Lower lobe of right lung (tissue), 2 donors: Measurements from ENCODE around the gene IRGM. TPM values are rescaled to one million over a fixed set of nuclear protein-coding genes. Genes with fewer than 3 reads are reported as not detected.
"Not testable (repeated sequence)": the region's sequence is repeated elsewhere in the genome, so short reads cannot be mapped to it uniquely, and the experiment has no call there.

Experiments
- ATAC-seq, 2 donors: fragments of 200-7000 bp; cut with Tn5 transposase; one replicate each; pipeline ENCODE4 v1.9.1; 2020 to 2022; ENCODE audit warnings: mild to moderate bottlenecking in 2 of 2, moderate library complexity in 2 of 2
- DNase-seq: peaks from one replicate; pipeline ENCODE4 v3.0.0-alpha.2; 2020
- H3K27ac ChIP-seq: fragments of 200-600 bp; one replicate; pipeline ENCODE4 v1.8.0; 2022
- H3K27me3 ChIP-seq: fragments of 200-600 bp; one replicate; pipeline ENCODE4 v1.8.0; 2022; ENCODE audit warnings: low read depth
- H3K36me3 ChIP-seq: fragments of 200-600 bp; one replicate; pipeline ENCODE4 v1.8.0; 2022; ENCODE audit warnings: mild to moderate bottlenecking
- H3K4me1 ChIP-seq: fragments of 200-600 bp; one replicate; pipeline ENCODE4 v1.8.0; 2022
- H3K4me3 ChIP-seq: fragments of 200-600 bp; one replicate; pipeline ENCODE4 v1.8.0; 2022; ENCODE audit warnings: mild to moderate bottlenecking
- H3K9me3 ChIP-seq: fragments of 200-600 bp; one replicate; pipeline ENCODE4 v1.8.0; 2022
- intact Hi-C: fragments of 100-400 bp; cut with DNase I; formaldehyde crosslinking; loops from one replicate; pipeline ENCODE4 v1.11.0; 2022
- total RNA-seq: library from RNA; stranded (reverse); fragmentation: NEBNext Ultra II Directional; extraction: Animal tissue kit (Norgen Biotek cat#: 25700); gene quantifications from one replicate; pipeline ENCODE4 v1.2.1, GENCODE V29; 2021
- TF ChIP-seq, protein P1 (sequence below): fragments of 200-600 bp; IDR thresholded peaks from one replicate; pipeline ENCODE4 v1.8.0; 2022; ENCODE audit warnings: antibody characterized with exemption, mild to moderate bottlenecking
- donor health status: DM: no; HTN: yes; CAD: no; lungs with severe emphysema.

Gene IRGM
- total RNA-seq, 1 donor from 2014 or later = 0.24 TPM

DNA sequence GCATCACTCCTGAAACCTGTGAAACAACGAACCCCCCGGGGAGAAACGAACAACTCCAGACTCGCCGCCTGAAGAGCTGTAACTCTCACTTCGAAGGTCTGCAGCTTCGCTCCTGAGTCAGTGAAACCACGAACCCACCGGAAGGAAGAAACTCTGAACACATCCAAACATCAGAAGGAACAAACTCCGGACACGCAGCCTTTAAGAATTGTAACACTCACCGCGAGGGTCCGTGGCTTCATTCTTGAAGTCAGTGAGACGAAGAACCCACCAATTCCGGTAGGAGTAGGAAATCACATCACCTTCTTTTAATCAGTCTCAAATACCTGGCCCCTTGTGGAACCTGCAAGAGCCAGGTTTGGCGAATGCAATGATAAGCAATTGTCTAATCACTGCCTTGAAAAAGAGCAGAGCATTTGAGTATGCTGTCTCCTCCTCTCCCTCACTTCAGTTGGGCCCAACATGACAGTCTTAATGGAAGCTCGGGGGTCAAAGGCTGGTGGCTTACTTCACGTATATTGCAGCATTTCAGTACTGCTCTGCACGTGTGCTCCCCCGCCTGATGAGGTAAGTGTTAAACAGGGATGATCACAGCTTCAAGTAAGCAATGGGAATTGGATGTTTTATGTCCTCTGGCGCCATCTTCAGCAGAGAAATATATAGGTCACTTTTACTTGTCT lies 473 bp downstream of the IRGM start:
- ATAC-seq = peak; percentile 92 to 93
- DNase-seq = no peak
- Histone ChIP-seq H3K36me3 (no peaks in the 10 kb centered on the region), H3K9me3 (no peaks in the 10 kb centered on the region), H3K27me3 (no peaks in the 10 kb centered on the region), H3K4me3 (peak overlapping the region; percentile 17), H3K4me1 (no peaks in the 10 kb centered on the region), H3K27ac (no peak overlapping the region)
- intact Hi-C loops = no loop called here
- TF ChIP-seq, protein P1, sequence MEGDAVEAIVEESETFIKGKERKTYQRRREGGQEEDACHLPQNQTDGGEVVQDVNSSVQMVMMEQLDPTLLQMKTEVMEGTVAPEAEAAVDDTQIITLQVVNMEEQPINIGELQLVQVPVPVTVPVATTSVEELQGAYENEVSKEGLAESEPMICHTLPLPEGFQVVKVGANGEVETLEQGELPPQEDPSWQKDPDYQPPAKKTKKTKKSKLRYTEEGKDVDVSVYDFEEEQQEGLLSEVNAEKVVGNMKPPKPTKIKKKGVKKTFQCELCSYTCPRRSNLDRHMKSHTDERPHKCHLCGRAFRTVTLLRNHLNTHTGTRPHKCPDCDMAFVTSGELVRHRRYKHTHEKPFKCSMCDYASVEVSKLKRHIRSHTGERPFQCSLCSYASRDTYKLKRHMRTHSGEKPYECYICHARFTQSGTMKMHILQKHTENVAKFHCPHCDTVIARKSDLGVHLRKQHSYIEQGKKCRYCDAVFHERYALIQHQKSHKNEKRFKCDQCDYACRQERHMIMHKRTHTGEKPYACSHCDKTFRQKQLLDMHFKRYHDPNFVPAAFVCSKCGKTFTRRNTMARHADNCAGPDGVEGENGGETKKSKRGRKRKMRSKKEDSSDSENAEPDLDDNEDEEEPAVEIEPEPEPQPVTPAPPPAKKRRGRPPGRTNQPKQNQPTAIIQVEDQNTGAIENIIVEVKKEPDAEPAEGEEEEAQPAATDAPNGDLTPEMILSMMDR = peak; percentile 62

DNA sequence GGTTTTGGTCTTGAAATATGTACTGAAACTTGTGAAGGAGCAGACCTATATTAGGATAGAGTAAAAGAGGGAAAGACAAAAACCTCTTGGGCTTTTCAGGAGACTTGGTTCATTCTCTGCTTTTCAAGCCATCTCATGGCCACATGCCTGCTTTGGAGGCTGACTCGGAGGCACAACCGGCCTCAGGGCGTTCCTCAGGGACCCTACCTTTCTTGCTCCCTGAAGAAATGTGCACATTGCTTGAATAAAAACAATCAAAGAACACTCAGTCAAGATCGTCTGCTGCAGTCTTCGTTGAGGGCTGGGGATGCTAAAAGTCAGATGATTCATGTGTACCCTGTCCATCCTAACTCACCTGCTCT lies 994 bp downstream of the IRGM start:
- DNase-seq (no peak), ATAC-seq (no peak)
- H3K27me3 ChIP-seq = no peaks in the 10 kb centered on the region
- H3K4me3 ChIP-seq = no peak overlapping the region
- H3K9me3 ChIP-seq = no peaks in the 10 kb centered on the region
- no peaks in the 10 kb centered on the region for H3K36me3 ChIP-seq
- no peaks in the 10 kb centered on the region for H3K4me1 ChIP-seq
- H3K27ac ChIP-seq = no peak overlapping the region
- TF ChIP-seq, protein P1 = no peak
- intact Hi-C loops = no loop called here

DNA sequence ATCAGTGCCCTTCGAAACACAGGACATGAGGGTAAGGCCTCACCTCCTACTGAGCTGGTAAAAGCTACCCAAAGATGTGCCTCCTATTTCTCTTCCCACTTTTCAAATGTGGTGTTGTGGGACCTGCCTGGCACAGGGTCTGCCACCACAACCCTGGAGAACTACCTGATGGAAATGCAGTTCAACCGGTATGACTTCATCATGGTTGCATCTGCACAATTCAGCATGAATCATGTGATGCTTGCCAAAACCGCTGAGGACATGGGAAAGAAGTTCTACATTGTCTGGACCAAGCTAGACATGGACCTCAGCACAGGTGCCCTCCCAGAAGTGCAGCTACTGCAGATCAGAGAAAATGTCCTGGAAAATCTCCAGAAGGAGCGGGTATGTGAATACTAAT lies 1.9 kb downstream of the IRGM start:
- ATAC-seq = no peak
- TF ChIP-seq, protein P1 = no peak

DNA sequence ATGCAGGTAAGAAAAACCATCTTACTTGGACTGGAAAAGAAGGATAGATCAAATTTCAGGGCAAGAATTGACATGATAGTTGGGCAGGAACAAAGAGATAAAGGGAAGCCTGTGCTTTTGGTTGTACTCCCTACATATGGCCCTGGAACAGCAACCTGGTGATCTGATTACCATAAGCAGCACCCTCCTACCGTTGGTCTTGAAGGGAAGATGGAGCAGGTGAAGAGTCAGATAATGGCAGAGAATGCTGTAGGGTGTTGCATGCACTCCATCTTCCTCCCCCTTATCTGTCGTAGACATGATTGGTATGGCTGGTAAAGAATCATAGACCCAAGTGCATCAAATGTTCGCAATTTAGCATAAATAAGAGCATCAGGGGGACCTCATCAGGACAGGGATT lies 4.7 kb downstream of the IRGM start:
- TF ChIP-seq, protein P1 = no peak
- Histone ChIP-seq H3K27ac (no peak overlapping the region), H3K27me3 (no peaks in the 10 kb centered on the region), H3K36me3 (no peaks in the 10 kb centered on the region), H3K9me3 (no peaks in the 10 kb centered on the region), H3K4me3 (no peak overlapping the region), H3K4me1 (no peaks in the 10 kb centered on the region)
- DNase-seq (no peak), ATAC-seq (no peak)
- intact Hi-C loops = no loop called here

More for the DNA sequence above, 1.9 kb downstream of the IRGM start:
- Histone ChIP-seq H3K36me3 (no peaks in the 10 kb centered on the region), H3K27ac (no peak overlapping the region), H3K4me3 (no peak overlapping the region), H3K4me1 (no peaks in the 10 kb centered on the region), H3K27me3 (no peaks in the 10 kb centered on the region), H3K9me3 (no peaks in the 10 kb centered on the region)
- DNase-seq = no peak
- intact Hi-C loops = no loop called here

DNA sequence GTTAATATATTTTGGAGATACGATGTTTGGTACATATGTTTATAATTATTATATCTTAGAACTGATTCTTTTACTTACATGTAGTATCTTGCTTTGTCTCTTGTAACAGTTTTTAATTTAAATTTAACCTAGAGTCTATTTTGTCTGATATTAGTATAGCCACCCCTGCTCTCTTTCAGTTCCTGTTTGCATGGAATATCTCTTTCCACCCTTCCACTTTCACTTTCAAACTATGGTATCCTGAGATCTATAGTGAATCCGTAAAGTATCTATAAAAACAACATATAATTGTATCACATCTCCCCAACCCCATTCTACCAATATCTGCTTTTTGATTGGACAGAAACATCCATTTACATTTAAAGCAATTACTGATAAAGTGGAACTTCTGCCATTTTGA lies 7.2 kb downstream of the IRGM start:
- Histone ChIP-seq H3K9me3 (no peaks in the 10 kb centered on the region), H3K4me3 (no peak overlapping the region), H3K36me3 (no peaks in the 10 kb centered on the region), H3K4me1 (no peaks in the 10 kb centered on the region), H3K27ac (no peak overlapping the region), H3K27me3 (no peaks in the 10 kb centered on the region)
- intact Hi-C loops = no loop called here
- TF ChIP-seq, protein P1 = no peak
- DNase-seq (no peak), ATAC-seq (no peak)

DNA sequence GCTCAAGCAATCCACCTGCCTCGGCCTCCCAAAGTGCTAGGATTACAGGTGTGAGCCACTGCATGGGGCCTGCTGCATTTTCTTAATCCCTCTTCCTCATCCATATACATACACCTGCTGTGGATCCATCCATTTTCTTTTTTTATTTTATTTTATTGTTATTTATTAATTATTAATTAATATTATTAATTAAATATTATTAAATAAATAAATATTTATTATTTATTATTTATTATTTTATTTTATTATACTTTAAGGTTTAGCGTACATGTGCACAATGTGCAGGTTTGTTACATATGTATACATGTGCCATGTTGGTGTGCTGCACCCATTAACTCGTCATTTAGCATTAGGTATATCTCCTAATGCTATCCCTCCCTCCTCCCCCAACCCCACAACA lies 10.4 kb downstream of the IRGM start:
- intact Hi-C loops, H3K4me1 ChIP-seq, H3K27ac ChIP-seq, H3K36me3 ChIP-seq, H3K27me3 ChIP-seq, H3K4me3 ChIP-seq, H3K9me3 ChIP-seq, DNase-seq, ATAC-seq: not testable (repeated sequence)
